NOMO-1 treated with dmso at 0.1 percent for 144 hours (cell line): ENCODE measurements around the gene TTF2.
A peak's percentile ranks its signal among the peaks of the same experiment; 100 is the strongest.

Experiments
- DNase-seq: peaks from one replicate; lab custom pipeline; 2025; ENCODE audit not compliant: unreplicated experiment; lab: John Stamatoyannopoulos, UW

Gene TTF2

GRCh38 chr1:117059678-117060440 is at the start of gene TTF2:
Gene TTF2, plus strand, starts transcription at chr1:117060326. Its CDS starts 21 bp downstream, at chr1:117060347.
- peak; percentile 100 for DNase-seq

DNA sequence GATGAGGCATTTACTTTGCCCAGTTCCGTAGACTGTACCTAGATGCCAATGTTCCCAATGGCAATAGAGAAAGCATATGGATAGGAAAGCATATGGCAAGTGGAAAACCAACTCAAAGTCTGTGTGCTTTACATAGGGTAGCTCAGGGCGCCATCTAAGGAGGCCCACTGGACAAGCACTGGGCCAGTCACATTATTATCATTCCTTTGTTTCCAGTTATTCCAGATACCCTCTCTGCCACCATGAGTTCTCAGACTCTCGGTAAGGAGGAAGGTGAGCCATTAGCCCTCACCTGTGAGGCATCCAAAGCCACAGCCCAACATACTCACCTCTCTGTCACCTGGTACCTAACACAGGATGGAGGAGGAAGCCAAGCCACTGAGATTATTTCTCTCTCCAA is 48.8 kb upstream of the TTF2 start:
- no peak for DNase-seq

DNA sequence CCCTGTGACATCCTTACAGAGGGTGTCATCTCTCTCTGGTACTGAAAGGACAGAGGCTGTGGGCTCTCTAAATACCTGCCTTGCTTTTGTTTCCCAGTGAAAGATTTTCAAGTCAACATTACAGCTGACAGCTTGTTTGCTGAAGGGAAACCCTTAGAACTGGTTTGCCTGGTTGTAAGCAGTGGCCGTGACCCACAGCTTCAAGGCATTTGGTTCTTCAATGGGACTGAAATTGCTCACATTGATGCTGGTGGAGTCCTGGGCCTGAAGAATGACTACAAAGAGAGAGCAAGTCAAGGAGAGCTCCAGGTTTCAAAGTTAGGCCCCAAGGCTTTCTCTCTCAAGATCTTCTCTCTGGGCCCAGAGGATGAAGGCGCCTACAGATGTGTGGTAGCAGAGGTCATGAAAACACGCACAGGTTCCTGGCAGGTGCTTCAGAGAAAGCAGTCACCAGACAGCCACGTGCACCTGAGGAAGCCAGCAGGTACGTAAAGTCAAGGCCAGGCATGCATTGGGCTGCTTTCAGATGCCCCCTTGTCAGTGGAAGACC is 46.7 kb upstream of the TTF2 start:
- DNase-seq: no peak

GRCh38 chr1:117014209-117014608 is 45.9 kb upstream of the TTF2 start:
- DNase-seq: no peak

DNA sequence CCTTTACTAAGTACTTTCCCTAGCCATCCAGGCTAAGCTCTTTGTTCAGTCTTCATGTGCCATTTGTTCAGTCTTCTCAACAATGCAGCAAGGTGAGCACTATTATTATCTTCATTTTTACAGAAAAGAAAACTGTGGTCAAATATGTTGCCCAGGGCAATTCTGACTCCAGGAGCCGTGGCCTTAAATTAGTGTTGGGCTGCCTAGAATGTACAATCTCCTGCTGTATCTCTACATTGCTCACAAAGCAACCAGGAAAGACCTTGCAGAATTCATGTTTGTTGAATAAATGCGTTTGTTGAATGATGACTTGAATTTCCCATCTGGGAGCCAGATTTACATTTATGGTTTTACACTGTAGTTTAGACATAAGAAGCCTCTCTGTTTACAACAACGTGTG is 44.4 kb upstream of the TTF2 start:
- no peak for DNase-seq

DNA sequence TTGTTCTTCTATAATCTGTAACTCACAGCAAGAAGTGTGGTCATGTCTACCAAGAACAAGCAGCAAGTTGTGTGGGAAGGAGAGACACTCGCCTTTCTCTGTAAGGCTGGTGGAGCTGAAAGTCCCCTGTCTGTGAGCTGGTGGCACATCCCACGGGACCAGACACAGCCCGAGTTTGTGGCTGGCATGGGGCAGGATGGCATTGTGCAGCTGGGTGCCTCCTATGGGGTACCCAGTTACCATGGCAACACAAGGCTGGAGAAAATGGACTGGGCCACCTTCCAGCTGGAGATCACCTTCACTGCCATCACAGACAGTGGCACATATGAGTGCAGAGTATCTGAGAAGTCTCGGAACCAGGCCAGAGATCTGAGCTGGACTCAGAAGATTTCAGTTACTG is 43.1 kb upstream of the TTF2 start:
- no peak for DNase-seq

DNA sequence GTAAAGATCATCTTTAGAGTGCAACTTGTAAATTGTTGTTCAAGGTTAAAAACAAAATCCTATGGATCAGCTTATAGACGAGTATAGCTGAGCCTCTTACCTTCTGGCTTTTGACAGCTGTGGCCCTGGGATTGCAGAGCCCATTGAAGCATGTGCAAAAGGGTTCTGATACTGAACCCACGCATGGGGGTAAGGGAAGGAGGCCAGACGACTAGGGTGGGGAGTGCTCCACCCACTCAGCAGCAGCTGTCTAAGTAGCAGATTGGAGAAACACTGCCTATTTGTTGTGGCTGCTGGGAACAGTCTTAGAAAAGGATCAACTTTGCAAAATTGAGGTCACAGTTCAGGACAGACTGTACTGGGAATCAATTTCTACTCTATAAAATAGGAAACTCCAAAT is 42.5 kb upstream of the TTF2 start:
- DNase-seq: no peak

GRCh38 chr1:117020526-117021156 is 39.5 kb upstream of the TTF2 start:
- no peak for DNase-seq

DNA sequence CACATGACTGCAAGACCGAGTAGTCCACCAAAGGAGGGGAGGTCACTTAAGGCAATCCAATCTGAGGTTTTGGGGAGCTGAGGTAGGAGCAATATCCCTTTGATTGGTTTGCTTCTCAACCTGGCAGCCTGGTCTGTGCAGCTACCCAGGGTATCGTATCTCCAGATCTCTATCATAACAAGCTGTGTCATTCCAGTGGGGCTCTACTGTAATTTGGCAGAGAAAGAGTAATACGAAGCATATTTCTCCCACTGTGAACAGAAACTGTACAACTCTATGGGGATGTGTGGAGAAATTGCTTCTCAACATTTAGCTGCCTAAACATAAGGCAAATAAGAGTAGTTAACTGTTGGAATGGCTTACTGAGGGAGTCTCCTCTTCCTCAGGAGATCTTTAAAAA is 38.0 kb upstream of the TTF2 start:
- no peak for DNase-seq

DNA sequence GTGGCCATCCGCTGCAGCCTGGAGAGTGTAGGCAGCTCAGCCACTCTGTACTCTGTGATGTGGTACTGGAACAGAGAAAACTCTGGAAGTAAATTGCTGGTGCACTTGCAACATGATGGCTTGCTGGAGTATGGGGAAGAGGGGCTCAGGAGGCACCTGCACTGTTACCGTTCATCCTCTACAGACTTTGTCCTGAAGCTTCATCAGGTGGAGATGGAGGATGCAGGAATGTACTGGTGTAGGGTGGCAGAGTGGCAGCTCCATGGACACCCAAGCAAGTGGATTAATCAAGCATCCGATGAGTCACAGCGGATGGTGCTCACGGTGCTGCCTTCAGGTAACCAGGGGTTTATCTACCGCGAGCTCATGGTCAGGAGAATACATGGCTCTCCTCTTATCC is 34.6 kb upstream of the TTF2 start:
- no peak for DNase-seq

GRCh38 chr1:117026361-117026760 is 33.8 kb upstream of the TTF2 start:
- DNase-seq: no peak

GRCh38 chr1:117029685-117030084 is 30.4 kb upstream of the TTF2 start:
- no peak for DNase-seq

DNA sequence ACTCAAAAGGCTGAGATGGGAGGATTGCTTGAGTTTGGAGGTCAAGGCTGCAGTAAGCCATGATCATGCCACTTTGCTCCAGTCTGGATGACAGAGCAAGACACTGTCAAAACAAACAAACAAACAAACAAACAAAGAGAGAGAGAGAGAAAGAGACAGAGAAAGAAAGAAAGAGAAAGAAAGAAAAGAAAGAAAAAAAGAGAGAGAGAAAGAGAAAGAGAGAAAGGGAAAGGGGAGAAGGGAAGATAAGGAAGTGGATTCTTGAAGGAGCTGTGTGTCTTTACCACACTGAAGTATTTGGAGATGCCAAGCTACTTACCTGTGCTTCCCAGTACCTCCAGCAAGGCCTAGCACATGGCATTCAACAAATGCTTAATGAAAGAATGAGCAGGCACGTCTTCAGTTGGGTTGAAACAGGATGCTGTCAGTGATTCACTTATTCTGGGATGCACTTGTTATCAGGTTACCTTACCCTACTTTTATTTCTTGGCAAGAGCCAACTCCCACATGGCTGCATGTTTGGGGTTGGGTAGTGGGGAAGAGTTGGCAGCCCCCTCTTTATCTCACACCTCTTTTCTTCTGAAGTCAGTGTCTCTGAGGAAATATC is 29.8 kb upstream of the TTF2 start:
- no peak for DNase-seq

DNA sequence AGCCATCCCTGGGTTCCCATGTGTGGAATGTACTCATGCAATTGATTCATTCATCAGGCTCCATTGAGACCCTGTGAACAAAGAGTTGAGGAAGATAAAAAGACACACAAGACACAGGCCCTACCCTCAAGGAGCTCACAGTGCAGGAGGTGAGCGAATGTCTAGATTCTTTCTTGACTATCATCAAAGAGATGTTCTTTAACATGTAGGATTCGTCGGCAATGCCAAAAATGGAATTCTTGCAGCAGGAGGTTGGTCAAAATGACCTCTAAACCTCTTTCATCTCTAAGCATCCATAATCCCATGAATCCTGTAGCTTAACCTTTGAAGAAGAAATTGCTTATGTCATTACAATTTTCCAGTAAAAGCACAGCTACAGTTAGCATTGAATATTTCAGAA is 27.9 kb upstream of the TTF2 start:
- DNase-seq: no peak

GRCh38 chr1:117032681-117033539 is 27.2 kb upstream of the TTF2 start:
- DNase-seq: no peak

- no peak for DNase-seq
These were observed 26.4 kb upstream of the TTF2 start for GRCh38 chr1:117033772-117034171.

GRCh38 chr1:117034791-117035290 is 25.3 kb upstream of the TTF2 start:
- no peak for DNase-seq

DNA sequence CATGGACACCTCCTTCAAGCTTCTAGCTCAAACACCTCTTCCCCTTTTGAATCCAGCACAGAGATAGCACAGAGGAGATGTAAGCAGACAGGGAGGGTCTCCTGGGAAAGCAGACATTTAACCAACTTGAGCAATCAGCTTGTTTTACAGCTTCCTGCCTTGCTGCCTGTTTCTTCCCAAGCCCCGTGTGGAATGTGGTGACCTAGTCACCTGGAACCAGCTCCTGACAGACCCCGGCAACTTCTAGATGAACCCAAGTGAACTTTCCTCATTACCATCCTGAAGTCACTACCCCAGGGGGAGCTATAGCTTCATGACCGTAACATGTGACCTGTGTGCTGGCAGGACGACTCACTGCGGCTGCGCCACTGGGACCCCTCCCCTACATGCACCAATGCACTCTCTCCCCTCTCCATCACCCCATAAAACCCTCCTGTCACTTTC is 24.1 kb upstream of the TTF2 start:
- DNase-seq: no peak

DNA sequence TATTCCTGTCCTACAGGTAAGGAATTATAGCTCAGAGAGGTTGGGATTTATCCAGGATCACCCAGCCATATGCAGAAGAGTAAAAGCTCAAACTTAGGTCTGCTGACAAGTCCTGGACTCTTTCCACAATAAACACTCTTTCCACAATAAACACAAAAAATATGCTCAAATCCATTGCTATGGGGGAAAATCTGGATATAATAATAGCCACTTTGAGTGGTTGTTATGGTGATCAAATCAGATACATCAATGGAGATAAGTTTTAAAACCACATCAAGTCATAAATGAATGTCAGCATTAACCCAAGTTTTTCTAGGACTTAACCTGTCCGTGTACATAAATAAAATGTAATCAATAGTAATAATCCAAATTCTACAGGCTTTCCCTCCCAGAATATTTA is 22.3 kb upstream of the TTF2 start:
- DNase-seq: no peak

DNA sequence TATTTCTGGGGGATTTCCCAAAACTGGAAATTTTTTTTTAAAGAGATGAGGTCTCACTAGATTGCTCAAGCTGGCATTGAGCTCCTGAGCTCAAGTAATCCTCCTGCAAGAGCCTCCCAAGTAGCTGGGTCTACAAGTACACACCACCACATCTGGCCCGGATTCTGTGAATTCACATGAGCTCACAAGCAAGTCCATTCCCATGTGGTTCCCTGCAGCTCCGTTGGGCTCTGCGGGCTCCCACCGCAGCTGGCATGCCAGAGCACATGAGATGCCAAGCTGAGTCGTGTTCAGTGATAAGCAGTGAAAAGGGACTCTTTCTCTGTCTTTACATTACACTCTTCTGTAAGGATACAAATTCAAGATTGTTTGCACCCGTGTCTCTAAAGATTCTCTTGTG is 21.9 kb upstream of the TTF2 start:
- DNase-seq: no peak

DNA sequence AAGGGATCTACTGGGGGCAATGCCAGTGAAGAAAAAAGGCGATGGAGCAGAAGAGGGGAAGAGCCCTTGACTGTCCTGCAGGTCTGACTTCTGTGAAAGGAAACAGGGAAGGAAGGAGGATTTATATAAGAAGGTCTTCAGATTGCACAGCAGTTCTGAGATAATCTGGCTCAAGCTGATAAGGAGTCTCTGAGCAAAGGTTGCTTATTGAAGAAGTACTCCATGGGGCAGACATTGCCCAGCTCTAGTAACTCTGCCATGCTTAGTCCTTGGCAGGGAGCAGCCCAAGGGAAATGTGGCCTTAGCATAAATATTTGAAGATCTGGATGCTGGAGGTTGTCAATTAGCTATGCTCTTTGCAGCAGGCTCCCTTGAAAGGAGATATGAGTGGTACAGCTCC is 15.9 kb upstream of the TTF2 start:
- DNase-seq: no peak
